GF-D8 (cell line): ENCODE data around the gene STBD1.
"Not testable (repeated sequence)": the region's sequence is repeated elsewhere in the genome, so short reads cannot be mapped to it uniquely, and the experiment has no call there.

Experiments used
- DNase-seq: peaks from one replicate; lab custom pipeline; 2025; lab: John Stamatoyannopoulos, UW

Gene STBD1

GRCh38 chr4:76305971-76306881 lies at the start of gene STBD1:
TSS of gene STBD1 (plus strand) at chr4:76306733. CDS start at chr4:76306770, 37 bp downstream.
- DNase-seq: peak; percentile 31

- no peak for DNase-seq
Observed at GRCh38 chr4:76256968-76257367, 49.6 kb upstream of the STBD1 start.

- no peak for DNase-seq
Observed at GRCh38 chr4:76257824-76258223, 48.7 kb upstream of the STBD1 start.

GRCh38 chr4:76260571-76260970 lies 46.0 kb upstream of the STBD1 start:
- no peak for DNase-seq

- DNase-seq: no peak
Observed at GRCh38 chr4:76265631-76266218, 40.8 kb upstream of the STBD1 start.

- DNase-seq: no peak
Observed at GRCh38 chr4:76266627-76267026, 39.9 kb upstream of the STBD1 start.

GRCh38 chr4:76267811-76268210 lies 38.7 kb upstream of the STBD1 start:
- DNase-seq: no peak

GRCh38 chr4:76270244-76271175 lies 36.0 kb upstream of the STBD1 start:
- no peak for DNase-seq

GRCh38 chr4:76271248-76271647 lies 35.3 kb upstream of the STBD1 start:
- DNase-seq: no peak

GRCh38 chr4:76272073-76272472 lies 34.5 kb upstream of the STBD1 start:
- no peak for DNase-seq

- DNase-seq: no peak
Observed at GRCh38 chr4:76272582-76272981, 34.0 kb upstream of the STBD1 start.

GRCh38 chr4:76272999-76273398 lies 33.5 kb upstream of the STBD1 start:
- no peak for DNase-seq

- no peak for DNase-seq
Observed at GRCh38 chr4:76275486-76276124, 30.9 kb upstream of the STBD1 start.

GRCh38 chr4:76276813-76277212 lies 29.7 kb upstream of the STBD1 start:
- DNase-seq: no peak

- DNase-seq: no peak
Observed at GRCh38 chr4:76277667-76278066, 28.9 kb upstream of the STBD1 start.

GRCh38 chr4:76278583-76278982 lies 27.9 kb upstream of the STBD1 start:
- no peak for DNase-seq

GRCh38 chr4:76279462-76279861 lies 27.1 kb upstream of the STBD1 start:
- no peak for DNase-seq

- DNase-seq: no peak
Observed at GRCh38 chr4:76280488-76281441, 25.8 kb upstream of the STBD1 start.

GRCh38 chr4:76281594-76281993 lies 24.9 kb upstream of the STBD1 start:
- DNase-seq: not testable (repeated sequence)

GRCh38 chr4:76282941-76283689 lies 23.4 kb upstream of the STBD1 start:
- DNase-seq: no peak
